ENCODE data around the gene PALMD.

PALMD gene

DNA sequence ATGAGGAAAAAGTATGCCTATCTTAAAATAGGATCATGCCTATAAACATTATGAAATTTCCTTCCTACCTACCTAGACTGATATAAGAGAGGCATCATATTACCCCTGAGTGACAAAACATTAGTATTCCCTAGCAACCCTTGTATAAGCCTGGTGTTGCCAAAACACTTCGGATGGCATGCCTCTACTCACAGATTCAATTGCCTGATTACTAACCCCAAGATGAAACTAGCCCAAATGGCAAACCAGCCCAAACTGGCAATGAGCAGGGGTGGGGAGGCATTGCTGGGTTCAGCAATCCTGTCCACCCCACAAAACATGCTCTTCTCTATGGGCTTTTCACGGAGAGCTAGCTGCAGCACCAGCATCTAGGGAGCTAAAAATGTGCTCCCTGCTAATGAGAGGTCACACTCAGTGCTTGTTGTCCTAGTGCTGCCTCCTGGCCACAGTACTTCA is 13.9 kb downstream of the PALMD start:
- no peak for DNase-seq (ENCODE audit: low spot score)

DNA sequence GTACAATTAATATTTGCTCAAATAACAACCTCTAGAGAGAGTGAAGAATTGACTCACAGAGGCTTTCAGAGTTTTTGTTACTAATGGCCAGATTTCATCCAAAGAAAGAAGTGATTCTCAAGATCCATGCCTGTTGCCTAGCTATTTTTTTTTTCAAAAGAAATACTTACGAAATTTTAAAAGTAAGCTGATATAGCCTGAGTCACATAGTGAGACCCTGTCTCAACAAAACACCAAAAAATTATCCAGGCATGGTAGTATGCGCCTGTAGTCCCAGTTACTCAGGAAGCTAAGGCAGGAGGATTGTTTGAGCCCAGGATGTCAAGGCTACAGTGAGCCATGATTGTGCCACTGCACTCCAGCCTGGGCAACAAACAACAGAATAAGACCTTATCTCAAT is 14.6 kb downstream of the PALMD start:
- DNase-seq (ENCODE audit: low spot score): no peak

DNA sequence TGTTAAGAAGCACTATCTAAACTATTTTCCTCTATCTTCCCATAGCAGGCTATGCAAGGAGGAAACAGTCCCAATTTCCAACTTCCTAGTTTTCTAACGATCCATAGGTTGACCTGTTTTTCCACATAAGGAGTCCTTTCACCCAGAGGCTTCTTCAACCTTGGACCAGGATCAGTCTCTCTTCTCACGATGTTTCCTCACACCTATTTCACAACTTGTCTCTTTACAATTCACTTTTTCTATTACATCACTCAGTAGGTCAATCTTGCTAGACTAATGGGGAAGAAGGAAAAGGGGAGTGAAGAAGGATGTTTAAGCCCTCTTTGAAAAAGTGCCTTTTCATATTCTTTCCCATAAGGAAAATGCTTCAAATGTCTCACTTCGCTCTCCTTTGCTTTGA is 15.9 kb downstream of the PALMD start:
- no peak for DNase-seq (ENCODE audit: low spot score)

DNA sequence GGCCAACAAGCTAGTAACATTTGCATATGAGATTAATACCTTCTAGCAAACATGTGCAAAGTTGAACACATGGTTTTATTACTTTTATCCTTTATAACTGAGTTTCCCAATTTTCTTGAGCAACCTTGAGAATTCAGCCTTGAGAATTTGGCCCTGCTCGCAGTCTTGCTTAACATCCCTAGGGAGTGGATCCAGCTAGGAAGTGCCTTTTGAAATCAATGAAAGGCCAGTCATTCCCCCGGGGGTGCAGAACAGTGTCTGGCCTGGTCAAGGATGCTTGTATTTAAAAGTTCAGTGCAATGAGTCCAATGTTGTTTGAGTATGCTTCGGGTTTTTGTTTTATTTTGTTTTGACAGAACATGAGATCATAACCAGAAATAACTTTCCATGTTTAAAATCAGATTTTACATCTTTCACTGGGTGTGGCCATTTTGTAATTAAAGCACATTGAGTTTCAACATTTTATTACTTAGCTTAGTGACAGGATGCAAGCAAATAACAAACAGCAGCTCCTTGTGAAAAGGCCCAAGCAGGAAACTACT is 16.7 kb downstream of the PALMD start:
- no peak for DNase-seq (ENCODE audit: low spot score)

DNA sequence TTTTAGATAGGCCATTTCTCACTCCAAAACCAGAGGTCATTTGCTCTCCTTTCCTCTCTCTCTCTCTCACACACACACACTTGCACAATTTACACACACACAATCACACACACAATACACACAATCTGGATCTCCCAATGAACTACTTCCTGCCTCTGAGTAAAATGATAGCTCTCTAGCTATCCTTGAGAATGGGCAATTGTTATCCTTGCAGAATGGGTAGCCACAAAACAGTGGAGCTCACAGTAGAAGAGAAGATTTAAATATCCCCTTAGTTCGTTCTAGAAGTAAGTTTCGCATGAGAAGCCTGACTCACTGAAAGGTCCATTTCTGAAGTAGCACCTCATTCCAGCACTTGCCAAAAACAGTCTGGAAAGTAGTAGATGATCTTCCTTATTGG is 17.6 kb downstream of the PALMD start:
- DNase-seq (ENCODE audit: low spot score): no peak

DNA sequence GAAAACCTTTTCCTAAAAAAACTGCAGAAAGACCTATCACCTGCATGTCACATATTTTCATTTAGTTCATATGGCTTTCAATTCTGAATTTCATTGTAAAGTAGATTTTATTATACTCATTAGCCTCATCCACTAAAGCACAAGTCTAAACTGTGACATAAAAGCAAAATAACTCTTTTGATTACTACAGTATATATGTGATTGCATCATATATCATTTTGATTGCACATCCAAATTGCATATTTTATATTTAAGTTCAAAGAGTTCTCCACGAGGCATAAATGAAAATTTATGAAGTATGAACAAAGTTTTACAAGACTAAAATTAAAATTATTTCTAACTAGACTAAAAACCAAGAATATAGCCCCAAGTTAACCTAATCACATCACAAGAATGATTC is 19.3 kb downstream of the PALMD start:
- DNase-seq (ENCODE audit: low spot score): no peak

DNA sequence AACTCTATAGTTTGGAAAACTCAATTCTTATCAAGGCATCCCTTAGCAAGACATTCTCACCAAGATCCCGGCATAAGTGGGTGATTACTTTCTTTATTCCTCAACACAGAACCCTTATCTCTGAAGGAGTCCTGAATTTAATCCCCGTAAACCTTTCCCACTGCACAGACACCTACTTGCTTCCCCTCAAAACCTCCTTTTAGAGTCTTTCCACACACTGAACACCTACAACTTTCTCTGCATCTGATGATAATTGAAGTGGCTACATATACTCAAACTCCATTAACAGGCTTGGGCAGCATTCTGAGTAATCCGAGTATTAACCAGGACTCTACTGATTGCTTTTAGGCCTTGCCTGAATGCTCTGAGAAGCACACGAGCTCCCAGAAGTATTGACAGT is 23.5 kb downstream of the PALMD start:
- no peak for DNase-seq (ENCODE audit: low spot score)

DNA sequence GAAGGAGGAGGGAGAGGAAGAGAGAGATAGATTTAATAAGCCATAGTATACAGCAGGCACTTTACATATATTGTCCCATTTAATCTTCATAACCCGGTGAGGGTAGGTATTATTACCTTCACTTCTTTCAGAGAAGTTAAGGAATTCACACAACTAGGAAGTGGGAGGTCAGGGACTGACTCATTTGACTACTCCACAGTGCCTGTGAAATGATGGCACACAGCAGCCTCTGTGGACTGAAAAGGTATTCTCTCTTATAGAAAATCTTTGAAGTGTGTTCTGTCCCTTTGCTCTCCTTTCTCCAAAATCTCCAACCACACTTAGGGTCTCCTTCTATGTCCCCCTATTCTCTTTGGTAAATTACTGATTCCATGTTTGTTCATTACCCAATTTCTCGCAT is 23.9 kb downstream of the PALMD start:
- DNase-seq (ENCODE audit: low spot score): no peak

DNA sequence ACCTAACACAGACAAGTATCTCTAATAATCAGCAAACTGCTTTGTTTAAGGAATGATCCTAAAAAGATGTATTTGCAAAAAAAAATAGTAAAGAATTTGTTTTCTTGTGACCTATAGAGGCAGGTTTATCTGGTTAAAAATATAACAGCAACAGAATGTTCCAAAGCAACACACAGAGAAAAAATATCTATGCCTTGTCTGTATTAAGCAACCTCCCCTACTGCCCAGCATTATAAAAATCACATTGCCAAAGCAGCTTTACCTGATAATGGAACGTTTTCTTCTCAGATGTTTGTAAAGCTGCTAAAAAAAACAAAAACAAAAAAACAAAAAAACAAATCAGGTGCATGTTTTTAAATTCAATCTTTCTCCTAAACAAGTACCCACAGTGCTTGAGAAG is 24.7 kb downstream of the PALMD start:
- no peak for DNase-seq (ENCODE audit: low spot score)

DNA sequence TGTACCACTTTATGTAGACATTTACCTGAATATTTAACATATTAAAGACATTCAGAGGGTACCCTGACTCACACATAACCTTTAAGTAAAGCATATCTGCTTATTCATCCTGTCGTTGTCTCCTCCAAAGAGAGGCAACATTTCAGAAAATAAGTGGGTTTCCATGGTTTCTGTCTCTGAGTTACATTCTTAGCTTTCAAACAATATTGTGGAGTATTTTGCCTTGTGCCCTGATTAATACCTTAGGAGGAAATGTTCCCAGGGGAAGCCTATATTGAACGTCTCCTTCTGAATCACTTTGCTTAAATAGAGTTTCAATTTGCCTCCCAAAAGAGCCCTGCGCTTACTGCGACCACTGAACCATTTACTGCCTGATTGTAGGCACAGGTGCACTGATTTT is 26.1 kb downstream of the PALMD start:
- DNase-seq (ENCODE audit: low spot score): no peak

DNA sequence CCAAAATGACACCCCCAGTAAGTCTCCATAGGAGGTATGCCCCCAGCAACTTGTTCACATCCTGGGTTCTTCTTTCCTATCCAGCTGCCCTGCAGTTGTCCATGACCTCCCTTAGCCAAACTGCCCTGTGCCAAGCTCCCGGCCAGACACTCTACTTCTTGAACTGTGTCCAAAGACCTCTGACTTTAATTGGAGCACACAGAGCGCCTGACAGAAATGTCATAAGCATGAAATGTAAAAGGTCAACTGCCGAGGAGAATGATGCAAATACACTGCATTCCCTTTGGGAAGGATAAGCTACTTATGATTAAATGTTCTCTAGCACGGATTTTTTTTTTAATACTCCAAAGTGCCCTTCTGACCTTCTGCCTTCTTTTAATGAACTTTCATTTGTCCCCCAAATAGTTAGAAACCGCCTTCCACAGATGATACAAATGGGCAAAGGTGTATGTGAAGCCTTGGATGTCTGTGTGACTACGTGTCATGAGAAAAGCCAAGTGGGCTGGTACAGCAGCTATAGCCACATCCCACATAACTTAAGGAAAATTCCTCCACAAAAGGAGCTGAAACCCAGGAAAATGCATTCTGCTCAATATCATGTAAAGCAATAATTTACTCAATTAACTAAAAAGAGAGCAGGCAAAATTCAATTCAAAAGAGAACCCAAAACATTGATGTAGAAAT is 26.8 kb downstream of the PALMD start:
- no peak for DNase-seq (ENCODE audit: low spot score)

DNA sequence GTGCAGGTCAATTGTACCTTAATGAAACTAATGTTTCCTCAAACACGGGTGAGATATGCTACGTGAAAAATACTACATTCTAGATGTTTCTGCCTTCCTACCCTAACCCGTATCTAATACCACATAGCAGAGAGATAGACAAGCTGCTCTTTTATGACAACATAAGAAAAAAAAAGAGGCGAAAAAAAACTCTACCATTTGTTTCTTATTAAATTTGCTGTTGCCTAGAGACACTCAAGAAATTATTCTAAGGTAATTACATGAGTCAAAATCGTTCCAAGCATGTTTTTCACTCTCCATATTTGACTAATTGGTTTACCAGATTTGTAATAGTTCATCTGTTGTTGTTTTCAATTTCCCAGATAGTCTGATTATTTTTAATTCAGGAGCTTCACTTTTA is 27.4 kb downstream of the PALMD start:
- DNase-seq (ENCODE audit: low spot score): no peak

DNA sequence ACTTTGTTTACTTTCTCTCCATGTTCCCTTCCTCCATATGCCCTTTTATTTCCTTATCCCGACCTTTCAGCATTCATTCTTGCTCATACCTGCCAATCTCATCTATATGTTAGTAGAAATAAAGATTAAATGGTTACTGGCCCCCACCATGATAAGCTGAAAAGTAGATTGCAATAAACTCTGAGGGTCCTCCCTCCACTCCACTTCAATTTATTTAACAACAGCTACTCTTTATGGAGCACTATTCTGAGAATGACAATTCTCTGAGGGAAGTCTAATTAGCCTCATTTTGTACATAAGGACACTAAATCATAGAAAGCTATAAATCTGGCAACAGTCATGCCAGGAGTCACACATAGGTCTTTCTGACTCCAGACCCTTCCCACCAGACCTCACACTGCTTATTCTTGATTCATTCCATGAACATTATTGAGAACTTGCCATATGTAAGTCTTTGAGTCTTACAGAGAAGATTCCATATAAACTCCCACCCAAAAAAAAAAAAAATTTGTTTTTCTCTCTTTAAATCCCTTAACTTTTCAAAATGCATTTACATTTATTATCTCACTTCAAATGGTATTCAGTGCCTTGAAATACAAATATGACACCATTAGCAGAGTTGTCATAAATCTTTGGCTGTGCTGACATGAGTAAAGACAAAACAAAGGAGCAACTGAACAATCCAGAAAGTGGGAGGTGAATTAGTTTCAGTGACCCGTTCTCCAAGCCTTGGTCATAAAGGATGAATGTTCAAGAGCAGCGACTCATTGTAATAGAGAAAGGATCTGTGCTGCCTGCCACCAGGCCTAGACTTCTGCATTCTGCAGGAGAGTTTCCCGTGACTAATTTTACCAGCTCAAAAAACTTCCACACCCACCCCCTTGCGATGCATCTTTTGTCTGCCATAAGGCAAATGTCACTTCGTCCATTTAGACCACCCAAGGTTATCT is 28.5 kb downstream of the PALMD start:
- DNase-seq (ENCODE audit: low spot score): peak; percentile 11

DNA sequence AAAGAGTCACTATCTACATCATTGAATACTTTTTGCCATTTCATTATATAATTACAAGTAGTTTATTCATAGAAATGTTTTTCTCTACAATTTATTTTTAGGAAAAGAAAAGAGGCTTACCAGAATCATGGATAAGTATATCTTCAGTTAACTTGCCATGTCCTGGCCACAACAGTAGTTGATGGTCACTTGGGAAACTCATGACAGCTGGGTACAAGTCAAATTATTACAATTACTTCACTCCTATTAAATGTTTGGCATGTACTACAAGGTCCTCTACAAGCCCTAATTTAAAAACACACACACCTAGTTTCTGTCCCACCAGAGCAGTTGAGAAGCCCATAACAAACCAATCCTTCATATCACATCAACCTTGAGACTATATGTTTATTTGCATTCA is 29.4 kb downstream of the PALMD start:
- no peak for DNase-seq (ENCODE audit: low spot score)

DNA sequence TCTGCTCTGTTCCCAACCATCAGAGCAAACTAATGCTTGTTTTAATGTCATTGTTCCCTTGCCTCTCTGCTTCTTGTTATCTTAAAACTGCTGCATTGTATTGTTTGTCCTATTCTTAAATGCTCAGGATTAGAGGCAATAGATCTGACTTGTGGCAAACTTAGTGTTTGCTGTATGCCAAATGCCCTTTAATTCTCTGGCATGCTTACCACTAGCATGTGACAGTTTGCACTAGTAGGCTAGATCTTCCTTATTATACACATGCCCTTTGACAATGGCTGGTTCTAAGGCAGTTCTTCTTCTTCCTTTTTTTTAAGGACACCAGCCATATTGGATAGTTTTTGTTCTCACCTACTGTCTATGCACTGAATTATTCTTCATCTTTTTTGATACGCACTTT is 30.1 kb downstream of the PALMD start:
- DNase-seq (ENCODE audit: low spot score): no peak

DNA sequence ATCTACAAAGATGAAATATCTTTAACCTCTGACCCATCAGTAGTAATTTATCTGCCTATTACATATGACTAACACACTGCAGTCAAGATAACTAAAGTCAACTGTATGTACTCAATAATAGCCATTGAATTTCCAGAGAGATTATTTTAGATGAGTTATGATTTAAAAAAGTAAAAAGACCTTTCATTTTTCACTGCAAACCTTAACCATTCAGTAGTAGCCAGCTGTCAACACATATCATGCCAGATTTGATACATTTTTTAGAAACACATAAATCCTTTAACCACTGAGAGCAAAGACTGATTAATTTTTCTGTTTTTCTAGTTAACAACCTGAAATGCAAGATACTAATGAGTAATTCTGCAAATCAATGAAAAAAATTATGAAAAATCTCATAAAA is 31.0 kb downstream of the PALMD start:
- no peak for DNase-seq (ENCODE audit: low spot score)

DNA sequence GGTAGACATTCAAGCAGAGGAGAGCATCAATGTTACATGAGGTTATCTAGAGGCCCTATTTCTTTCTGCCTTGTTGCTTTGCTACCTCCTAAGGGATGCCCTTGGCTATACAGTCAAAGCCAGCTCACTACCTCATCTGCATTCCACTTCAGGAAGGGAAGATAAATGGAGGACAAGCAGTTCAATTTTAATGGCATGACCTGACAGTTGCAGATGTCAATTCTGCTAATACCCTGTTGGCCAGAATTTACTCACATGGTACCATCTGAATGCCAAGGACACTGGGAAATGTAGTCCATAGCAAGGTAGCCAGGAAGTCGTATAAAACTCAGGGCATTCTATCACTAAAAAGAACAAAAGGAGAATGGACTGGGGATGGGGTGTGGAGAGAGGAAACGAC is 31.5 kb downstream of the PALMD start:
- DNase-seq (ENCODE audit: low spot score): no peak

DNA sequence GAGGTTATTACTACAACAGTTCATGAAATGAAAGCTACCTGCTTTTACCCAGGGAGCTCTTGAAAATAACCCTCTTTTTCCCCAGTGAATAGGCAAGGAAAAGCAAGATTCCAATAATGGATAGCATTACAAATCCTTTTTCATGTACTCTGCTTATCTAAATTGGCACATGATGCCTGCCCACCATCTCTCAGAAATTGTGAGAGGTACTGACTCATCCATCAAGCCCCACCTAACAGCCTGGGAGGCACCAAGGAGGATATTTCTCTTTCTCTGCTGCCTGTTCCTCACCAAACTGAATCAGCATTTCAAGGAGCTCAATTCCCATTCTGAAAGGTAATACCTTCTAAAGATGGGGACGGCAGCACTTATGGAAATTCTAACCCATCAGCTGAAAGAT is 34.4 kb downstream of the PALMD start:
- no peak for DNase-seq (ENCODE audit: low spot score)

DNA sequence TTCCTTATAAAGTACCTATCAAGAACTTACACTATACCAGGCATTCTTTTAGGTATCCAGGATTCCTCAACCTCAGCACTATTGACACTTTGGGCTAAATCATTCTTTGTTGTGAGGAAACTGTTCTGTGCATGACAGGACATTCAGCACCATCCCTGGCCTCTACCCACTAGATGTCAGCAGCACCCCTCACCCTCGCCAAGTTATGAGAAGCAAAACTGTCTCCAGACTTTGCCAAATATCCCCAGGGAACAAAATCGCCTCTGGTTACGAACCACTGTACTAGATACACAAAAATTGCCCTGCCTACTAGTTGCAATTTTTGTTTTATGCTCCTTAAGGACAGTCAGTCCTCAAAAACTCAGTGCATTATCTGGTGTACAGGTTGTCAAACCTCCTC is 35.7 kb downstream of the PALMD start:
- no peak for DNase-seq (ENCODE audit: low spot score)

DNA sequence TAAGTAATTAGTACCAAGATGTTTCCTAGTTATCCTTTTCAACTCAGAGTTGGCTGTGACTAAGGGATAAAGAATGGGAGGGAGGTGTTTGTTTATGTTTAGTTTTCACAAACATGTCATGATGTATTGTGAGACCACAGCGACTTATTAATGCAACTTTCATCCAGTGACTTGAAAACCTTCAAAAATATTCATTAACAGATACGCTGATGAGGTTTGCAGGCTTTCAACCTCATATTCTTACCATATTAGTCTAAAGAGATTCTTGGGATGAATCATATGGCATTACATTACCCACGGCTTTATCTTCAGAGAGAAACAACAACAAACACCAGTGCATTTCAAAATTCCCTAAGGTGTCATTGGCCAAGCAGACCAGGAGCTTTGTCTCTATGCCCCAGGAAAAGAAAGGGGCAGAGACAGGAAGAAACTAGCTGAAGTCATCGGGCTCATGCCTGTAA is 36.4 kb downstream of the PALMD start:
- no peak for DNase-seq (ENCODE audit: low spot score)

DNA sequence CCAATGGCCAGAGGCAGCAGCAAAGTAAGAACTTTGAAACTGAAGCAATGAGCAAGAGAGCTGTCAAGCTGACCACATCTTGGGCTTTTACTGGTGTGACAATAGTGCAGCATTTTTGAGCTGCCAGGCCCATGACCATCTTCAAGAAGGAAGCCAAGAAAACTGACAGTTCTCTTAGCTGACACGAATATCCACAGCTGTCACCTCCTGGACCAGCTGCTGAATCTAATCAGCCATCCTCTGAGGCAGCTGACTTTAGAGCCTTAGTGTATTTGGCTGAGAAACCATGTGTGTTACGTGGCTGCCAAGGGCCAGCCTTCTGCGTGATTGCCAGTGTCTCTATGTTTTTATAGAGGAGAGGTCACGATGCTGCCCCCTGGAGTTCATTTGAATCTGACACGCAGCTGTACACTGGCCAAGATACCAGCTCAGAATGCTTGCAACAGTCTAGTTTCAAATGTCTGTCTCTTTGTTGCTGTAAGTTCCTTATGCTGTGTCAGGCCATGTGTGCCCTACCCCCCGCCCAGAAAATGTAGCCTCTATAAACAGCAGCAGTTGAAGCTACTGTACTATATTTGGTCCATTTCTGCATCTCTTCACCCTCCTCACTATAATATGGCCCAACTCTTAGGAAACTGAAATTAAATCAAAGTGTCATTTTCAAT is 39.7 kb downstream of the PALMD start:
- peak; percentile 59 for DNase-seq (ENCODE audit: low spot score)

DNA sequence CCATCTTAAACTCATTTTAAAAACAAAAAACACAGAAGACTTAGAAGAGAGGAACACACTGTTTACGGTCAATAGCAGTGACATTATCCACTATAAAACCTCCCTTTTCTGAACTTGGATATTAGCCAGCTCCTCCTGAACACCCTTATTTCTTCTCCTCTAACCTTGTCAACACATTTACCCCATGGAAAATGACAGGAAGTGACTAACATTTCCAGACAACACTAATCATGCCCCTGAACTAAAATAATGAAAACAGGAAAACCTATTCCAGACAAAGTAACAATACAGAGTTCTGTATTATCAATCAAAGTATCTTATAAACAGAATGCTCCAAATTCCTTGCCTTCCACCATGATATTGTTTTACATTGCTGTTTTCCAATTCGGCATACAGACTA is 45.3 kb downstream of the PALMD start:
- DNase-seq (ENCODE audit: low spot score): no peak

DNA sequence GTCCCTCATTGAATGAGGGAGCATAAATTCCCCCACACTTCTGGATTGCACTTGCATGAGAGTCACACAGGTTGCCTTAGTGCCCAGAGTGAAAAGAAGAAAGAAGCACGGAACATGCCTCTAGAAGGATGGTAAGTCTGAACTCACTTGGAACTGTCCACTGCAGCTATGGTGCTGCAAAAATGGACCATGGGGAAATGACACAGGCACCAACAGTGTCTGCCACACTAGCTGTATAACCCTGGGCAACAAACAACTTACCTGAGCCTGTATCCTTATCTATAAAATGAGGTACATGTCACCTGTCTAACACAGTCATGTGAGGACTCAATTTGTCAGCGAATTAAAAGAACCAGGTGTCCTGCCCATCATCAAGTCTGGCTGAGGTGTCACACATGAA is 50.7 kb downstream of the PALMD start:
- DNase-seq (ENCODE audit: low spot score): no peak
